Urothelium cell line (cell line): Measurements from ENCODE around the gene DSTYK.
"Not testable (repeated sequence)": the region's sequence is repeated elsewhere in the genome, so short reads cannot be mapped to it uniquely, and the experiment has no call there.

Source experiments
- DNase-seq: peaks from one replicate; pipeline ENCODE4 v3.0.0; 2011; ENCODE audit warnings: low spot score, mixed read lengths
- FAIRE-seq: peaks from 2 replicates; lab custom pipeline; 2011; peaks lifted over from hg19 to GRCh38; lab: Jason Lieb, UNC

DSTYK gene

DNA sequence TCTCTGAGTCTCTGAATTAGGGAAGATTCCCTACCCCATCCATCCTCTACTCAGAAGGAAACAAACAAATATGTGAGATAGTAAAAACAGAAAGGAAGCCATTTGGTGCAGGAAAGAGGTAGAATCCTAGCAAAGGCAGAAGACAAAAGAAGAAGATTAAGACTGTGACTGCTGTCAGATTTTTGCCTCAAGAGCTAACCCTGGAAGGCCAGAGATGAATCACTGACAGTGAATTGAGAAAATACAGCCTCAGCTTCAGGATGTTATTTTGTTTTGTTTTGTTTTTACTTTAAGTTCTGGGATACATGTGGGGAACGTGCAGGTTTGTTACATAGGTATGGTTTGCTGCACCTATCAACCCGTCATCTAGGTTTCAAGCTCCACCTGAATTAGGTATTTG is 31.7 kb downstream of the DSTYK start:
- FAIRE-seq (no peak), DNase-seq (no peak)

DNA sequence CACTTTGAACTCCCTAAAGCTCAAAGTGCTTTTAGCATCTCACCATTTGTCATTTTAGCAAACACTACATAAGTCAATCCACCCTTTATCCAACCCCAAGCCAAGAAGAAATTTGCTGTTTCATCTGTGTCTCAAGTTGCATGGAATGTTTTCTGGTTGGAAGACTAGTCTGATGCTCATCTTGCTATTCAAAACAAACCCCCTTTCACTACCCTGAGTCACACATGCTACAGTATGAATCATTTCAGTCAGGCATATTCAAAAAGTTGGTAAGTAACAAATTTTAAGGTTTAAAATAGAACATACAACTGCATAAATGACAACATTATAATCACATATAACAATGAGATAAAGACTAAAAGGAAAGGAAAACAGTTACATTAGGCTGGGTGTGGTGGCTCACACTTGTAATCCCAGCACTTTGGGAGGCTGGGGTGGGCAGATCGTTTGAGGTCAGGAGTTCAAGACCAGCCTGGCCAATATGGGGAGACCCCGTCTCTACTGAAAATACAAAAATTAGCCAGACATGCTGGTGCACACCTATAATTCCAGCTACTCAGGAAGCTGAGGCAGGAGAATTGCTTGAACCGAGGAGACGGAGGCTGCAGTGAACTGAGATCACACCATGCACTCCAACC is 38.7 kb downstream of the DSTYK start:
- peak; percentile 72 for FAIRE-seq

GRCh38 chr1:205171369-205171768 is 40.1 kb downstream of the DSTYK start:
- FAIRE-seq: no peak
- no peak for DNase-seq

More for the DNA sequence above, 38.7 kb downstream of the DSTYK start:
- peak; percentile 62 for DNase-seq

DNA sequence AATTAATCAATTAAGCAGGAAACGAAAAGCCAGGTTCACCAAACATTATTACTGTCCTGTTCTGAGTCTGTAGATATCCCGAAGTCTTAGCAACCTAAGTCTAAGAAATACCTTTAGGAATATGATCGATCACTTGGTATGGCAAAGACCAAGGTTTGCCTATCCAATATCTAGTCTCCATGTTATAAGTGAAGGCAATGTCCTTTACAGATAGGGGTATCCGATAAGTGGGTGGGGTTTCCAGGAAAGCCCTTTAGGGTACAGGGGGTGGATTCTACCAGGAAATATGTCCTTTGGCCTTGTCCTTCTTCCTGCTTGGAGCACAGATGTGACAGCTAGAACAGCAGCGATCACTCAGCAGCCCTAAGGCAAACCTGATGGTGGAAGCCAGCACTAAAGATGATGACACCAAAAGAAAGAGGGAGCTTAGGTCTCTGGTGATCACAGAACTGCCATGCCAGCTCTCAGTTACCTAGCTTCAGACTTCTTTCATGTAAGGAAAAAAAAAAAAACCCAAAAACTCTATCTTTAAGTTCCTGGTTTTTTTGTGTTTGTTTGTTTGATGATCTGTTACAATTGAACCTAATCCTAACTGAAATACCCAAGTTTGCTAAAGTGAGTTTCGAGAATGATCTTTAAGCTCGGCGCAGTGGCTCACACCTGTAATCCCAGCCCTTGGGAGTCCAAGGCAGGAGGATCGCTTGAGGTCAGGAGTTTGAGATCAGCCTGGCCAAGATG is 40.8 kb downstream of the DSTYK start:
- FAIRE-seq: no peak
- no peak for DNase-seq

- FAIRE-seq: no peak
Measured at GRCh38 chr1:205169248-205169647, 42.3 kb downstream of the DSTYK start.

GRCh38 chr1:205168291-205168690 is 43.2 kb downstream of the DSTYK start:
- DNase-seq (no peak), FAIRE-seq (no peak)

More at GRCh38 chr1:205169248-205169647, 42.3 kb downstream of the DSTYK start:
- DNase-seq: no peak

GRCh38 chr1:205162301-205162700 is 49.2 kb downstream of the DSTYK start:
- no peak for FAIRE-seq
- DNase-seq: no peak

DNA sequence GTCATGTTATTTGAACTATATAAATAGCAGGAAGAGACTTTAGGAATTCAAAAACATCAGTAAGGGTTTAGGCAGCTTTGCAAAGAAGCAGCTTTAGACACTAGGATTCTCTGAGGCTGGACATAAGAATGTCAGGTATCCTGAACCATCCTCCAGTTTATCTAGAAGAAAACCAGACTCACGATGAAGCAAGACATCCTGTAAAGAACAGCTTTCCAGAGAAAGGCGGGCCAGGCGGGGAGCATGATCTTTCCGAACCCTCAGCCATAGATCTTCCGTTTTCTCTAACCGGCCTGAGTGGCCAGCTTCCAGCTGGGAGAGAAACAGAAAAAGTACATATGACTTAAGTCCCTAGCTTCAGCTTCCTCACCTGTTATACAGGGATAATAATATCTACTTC is 50.4 kb downstream of the DSTYK start:
- FAIRE-seq: no peak

DNA sequence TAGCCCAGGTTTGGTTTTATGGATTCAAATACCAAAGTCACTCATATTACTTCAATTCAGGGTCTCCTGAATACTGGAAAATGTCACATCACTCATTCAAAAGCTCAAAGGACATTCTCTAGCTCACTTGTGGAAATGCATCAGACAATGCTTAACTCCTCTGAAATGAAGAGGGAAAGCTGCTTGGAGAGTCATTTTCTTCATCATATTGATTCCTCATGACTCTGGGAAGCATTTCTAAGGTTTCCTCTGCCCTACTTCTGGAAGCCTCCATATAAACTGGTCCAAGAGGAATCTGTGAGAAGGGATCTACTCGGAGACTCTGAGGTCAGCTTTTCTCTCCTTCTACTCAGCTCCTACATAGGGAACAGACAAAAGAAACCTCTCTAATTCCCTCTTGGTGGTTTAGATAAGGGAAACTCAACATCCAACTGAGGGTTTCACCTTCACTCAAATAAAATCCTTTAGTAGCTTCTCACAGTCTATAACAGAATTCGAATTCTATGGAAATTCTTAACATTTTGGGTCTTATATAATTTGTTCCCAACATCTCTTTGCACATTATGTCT is 53.4 kb downstream of the DSTYK start:
- no peak for FAIRE-seq
- no peak for DNase-seq

More for the DNA sequence above, 50.4 kb downstream of the DSTYK start:
- no peak for DNase-seq

- not testable (repeated sequence) for DNase-seq, FAIRE-seq
Measured at GRCh38 chr1:205155665-205156377, 55.7 kb downstream of the DSTYK start.

- FAIRE-seq: no peak
Measured at GRCh38 chr1:205152505-205152904, 59.0 kb downstream of the DSTYK start.

GRCh38 chr1:205150651-205151428 is 60.7 kb downstream of the DSTYK start:
- DNase-seq (no peak), FAIRE-seq (no peak)

More at GRCh38 chr1:205152505-205152904, 59.0 kb downstream of the DSTYK start:
- DNase-seq: no peak

- DNase-seq (peak; percentile 7), FAIRE-seq (no peak)
Measured at GRCh38 chr1:205147191-205147835, 64.2 kb downstream of the DSTYK start.

DNA sequence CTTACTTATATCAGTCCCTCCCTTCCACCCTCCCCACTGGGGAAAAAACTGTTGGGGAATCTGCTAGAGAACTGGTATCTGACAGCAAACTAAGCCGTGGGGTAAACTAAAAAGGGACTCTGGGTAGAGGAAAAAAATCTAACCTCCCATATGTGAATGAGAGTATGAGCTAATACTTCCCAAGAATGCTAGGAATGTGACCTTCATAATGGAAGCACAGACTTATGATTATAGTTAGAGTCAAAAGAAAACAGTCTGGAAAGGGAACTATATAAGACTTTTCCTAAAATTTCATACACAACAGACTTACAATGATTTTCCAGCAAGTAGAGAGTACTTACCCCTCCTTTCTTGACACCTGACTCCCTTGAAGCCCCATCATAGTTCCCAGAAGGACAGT is 66.8 kb downstream of the DSTYK start:
- DNase-seq: peak; percentile 25
- no peak for FAIRE-seq

- no peak for DNase-seq
- no peak for FAIRE-seq
Measured at GRCh38 chr1:205144046-205144720, 67.3 kb downstream of the DSTYK start.

DNA sequence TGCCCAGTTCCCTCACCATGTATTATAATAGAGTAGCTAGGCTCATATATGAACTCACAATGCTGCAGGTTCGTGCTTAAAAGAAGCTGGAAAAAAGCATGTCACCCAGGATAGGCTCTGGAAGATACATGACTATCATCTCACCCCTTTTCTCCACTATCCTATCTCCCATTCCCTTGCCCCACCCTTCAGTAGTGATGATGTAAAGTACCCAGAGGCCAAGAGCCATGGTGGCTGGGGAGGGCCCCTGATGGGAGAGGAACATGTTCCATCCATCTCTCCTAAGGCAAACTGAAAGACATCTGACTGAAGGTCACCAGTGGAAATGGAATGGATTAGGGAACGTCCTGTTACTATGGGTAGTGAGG is 69.4 kb downstream of the DSTYK start:
- FAIRE-seq: no peak
- no peak for DNase-seq

GRCh38 chr1:205141236-205142101 is 70.0 kb downstream of the DSTYK start:
- FAIRE-seq: no peak
- DNase-seq: peak; percentile 71

DNA sequence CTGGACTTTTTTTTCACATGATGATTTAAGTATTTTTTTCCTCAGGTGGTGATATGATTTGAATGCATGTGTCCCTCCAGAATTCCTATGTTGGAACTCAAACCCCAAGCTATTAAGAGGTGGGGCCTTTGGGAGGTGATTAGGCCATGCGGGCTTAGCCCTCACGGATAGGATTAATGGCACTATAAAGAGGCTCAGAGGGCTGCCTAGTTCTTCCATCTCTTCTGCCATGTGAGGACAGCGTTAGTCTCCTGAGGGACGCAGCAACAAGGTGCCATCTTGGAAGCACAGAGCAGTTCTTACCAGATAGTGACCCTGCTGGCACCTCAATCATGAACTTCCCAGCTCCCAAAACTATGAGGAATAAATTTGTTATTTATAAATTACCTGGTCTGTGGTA is 71.4 kb downstream of the DSTYK start:
- DNase-seq (no peak), FAIRE-seq (no peak)

DNA sequence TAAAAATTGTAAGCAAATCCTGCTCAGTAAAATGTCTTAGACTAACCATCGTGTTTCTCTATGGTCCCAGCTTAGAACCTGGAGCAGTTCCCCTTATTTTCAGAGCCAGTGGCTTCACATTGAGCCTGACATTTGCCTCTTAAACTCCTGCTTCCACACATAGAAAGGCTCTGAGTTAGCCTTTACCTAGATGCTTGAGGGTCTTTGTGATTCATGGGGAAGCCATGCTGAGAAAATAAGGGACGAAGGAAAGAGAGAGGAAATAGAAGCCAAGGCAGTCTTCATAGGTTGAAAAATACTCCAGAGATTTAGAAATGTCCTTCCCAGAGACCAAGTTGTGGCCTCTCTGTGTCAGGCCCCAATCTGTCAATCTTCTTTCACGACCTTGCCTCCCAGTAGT is 73.6 kb downstream of the DSTYK start:
- DNase-seq (no peak), FAIRE-seq (no peak)
